HL-60 (cell line): ENCODE results near the gene DNAJC25.

Experiments used
- DNase-seq, 2 experiments: peaks; one replicate each; pipeline ENCODE4 v3.0.0-alpha.2; 2010 to 2020; ENCODE audit warnings: low read depth in 1 of 2, low spot score in 1 of 2
- H3K27ac ChIP-seq: fragments of 250-450 bp; sonication (Bioruptor Pico); replicated peaks from 2 replicates; pipeline ENCODE4 v1.5.1; 2020; ENCODE audit warnings: mild to moderate bottlenecking, moderate library complexity
- H3K27me3 ChIP-seq: fragments of 250-450 bp; sonication (Bioruptor Pico); 2 replicates; pipeline ENCODE4 v1.5.1; 2021; ENCODE audit warnings: mild to moderate bottlenecking, moderate library complexity; ENCODE audit not compliant: insufficient read depth, poor library complexity, severe bottlenecking
- H3K4me3 ChIP-seq: replicated peaks from 2 replicates; pipeline ENCODE4 v1.5.1; 2011; ENCODE audit warnings: mild to moderate bottlenecking, control low read depth, low read length; ENCODE audit not compliant: insufficient read depth
- GABPA ChIP-seq: IDR thresholded peaks from 2 replicates; pipeline ENCODE4 v1.6.1; 2012; ENCODE audit warnings: low read depth
- POLR2AphosphoS5 ChIP-seq: IDR thresholded peaks from 2 replicates; pipeline ENCODE4 v1.6.1; 2012; ENCODE audit warnings: low read depth
- SPI1 ChIP-seq: IDR thresholded peaks from 2 replicates; pipeline ENCODE4 v1.6.1; 2012; ENCODE audit warnings: low read depth, mild to moderate bottlenecking, borderline replicate concordance
- long read RNA-seq: library from polyadenylated mRNA; unstranded; transcript quantifications from one replicate; pipeline ENCODE4 v2.0.0, GENCODE V29; 2020
- TF ChIP-seq, protein P1 (sequence below): IDR thresholded peaks from one replicate; pipeline ENCODE4 v1.5.1; 2011; ENCODE audit warnings: low read length, control low read depth, inconsistent platforms; ENCODE audit not compliant: insufficient read depth
- TF ChIP-seq, protein P2 (sequence below): IDR thresholded peaks from 2 replicates; pipeline ENCODE4 v1.6.1; 2012; ENCODE audit warnings: low read depth; ENCODE audit not compliant: insufficient replicate concordance

Gene DNAJC25
- long read RNA-seq, partial matches to known transcripts = 1 of 3 reads
- long read RNA-seq, other reads (novel, unspliced or antisense) = 1 of 3 reads

DNA sequence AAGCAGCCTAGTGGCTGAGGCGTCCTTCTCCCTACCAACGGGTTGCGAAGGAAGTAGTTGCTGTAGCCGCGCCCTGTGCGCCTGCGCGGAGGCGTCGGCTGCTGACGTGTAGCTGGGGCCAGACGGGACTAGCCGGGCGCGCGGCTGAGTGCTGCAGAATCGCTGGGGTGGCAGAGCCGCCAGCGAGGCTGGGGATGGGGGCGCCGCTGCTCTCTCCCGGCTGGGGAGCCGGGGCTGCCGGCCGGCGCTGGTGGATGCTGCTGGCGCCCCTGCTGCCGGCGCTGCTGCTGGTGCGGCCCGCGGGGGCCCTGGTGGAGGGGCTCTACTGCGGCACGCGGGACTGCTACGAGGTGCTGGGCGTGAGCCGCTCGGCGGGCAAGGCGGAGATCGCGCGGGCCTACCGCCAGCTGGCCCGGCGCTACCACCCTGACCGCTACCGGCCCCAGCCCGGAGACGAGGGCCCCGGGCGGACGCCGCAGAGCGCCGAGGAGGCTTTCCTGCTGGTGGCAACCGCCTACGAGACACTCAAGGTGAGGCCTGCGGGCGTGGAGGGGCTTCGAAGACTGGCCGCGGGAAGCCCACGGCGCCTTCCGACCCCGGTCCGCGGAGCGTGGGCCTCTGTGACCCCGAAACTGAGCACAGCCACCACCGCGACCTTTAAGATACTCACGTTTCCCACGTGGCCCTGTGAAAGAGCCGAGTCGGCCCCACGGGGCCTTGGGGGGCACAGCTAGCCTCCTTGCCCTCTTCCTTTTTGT, at the start of gene DNAJC25:
Gene DNAJC25 (plus strand): TSS at position 121 of the 758 bp plus-strand sequence. CDS start 74 bp downstream, at position 195.
- Histone ChIP-seq H3K27me3 (no peaks in the 10 kb centered on the region), H3K27ac (peak within 1 kb of the TSS; percentile 80), H3K4me3 (peak within 1 kb of the TSS; percentile 81)
- peak; percentile 97 to 98 for DNase-seq
- TF ChIP-seq, protein P1, sequence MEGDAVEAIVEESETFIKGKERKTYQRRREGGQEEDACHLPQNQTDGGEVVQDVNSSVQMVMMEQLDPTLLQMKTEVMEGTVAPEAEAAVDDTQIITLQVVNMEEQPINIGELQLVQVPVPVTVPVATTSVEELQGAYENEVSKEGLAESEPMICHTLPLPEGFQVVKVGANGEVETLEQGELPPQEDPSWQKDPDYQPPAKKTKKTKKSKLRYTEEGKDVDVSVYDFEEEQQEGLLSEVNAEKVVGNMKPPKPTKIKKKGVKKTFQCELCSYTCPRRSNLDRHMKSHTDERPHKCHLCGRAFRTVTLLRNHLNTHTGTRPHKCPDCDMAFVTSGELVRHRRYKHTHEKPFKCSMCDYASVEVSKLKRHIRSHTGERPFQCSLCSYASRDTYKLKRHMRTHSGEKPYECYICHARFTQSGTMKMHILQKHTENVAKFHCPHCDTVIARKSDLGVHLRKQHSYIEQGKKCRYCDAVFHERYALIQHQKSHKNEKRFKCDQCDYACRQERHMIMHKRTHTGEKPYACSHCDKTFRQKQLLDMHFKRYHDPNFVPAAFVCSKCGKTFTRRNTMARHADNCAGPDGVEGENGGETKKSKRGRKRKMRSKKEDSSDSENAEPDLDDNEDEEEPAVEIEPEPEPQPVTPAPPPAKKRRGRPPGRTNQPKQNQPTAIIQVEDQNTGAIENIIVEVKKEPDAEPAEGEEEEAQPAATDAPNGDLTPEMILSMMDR = no peak
- TF ChIP-seq, protein P2, sequence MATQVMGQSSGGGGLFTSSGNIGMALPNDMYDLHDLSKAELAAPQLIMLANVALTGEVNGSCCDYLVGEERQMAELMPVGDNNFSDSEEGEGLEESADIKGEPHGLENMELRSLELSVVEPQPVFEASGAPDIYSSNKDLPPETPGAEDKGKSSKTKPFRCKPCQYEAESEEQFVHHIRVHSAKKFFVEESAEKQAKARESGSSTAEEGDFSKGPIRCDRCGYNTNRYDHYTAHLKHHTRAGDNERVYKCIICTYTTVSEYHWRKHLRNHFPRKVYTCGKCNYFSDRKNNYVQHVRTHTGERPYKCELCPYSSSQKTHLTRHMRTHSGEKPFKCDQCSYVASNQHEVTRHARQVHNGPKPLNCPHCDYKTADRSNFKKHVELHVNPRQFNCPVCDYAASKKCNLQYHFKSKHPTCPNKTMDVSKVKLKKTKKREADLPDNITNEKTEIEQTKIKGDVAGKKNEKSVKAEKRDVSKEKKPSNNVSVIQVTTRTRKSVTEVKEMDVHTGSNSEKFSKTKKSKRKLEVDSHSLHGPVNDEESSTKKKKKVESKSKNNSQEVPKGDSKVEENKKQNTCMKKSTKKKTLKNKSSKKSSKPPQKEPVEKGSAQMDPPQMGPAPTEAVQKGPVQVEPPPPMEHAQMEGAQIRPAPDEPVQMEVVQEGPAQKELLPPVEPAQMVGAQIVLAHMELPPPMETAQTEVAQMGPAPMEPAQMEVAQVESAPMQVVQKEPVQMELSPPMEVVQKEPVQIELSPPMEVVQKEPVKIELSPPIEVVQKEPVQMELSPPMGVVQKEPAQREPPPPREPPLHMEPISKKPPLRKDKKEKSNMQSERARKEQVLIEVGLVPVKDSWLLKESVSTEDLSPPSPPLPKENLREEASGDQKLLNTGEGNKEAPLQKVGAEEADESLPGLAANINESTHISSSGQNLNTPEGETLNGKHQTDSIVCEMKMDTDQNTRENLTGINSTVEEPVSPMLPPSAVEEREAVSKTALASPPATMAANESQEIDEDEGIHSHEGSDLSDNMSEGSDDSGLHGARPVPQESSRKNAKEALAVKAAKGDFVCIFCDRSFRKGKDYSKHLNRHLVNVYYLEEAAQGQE = peak; percentile 61
- peak; percentile 94 for TF ChIP-seq POLR2AphosphoS5

DNA sequence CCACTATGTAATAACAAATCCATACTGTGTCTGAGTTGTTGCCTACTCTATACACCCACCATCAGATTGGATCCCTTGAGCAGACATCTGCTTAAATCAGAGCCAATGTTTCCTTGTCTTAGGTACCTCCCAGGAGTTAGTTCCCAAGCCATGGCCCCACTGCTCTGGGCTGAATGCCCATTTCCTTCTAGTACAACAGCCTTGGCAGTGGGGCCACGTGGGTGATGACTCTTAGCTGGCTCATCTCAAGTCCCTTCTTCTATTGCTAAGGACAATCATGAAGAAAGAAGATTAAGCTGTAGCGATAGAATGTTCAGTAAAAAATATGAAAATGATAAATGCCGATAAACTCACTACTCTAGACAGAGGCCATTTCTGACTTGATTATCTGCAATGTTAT, 48.2 kb upstream of the DNAJC25 start:
- Histone ChIP-seq H3K27me3 (no peaks in the 10 kb centered on the region), H3K4me3 (no peak overlapping the region), H3K27ac (no peak overlapping the region)
- DNase-seq = no peak
- TF ChIP-seq SPI1 = no peak
- TF ChIP-seq, protein P2 = no peak
- TF ChIP-seq GABPA = no peak
- TF ChIP-seq, protein P1 = no peak
- no peak for TF ChIP-seq POLR2AphosphoS5

DNA sequence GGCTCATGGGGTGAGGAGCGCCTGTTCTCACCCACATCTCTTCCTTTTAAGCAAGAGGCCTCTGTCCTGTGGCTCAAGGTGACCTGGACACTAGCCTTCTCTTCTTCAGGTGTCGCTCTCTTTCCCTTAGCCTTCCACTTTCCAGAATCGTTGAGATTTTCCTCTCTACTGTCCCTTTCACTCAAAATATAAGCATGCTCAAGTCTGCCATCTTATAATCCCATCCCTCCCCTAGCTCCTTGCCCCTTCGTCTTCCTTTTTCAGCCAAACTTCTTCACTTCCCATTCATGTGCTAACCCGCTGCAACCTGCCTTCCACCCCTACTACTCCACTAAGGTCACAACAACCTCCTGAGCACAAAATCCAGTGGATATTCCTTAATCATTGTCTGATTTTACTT, 44.8 kb upstream of the DNAJC25 start:
- Histone ChIP-seq H3K27ac (no peak overlapping the region), H3K27me3 (no peaks in the 10 kb centered on the region), H3K4me3 (no peak overlapping the region)
- no peak for TF ChIP-seq POLR2AphosphoS5
- TF ChIP-seq, protein P2 = no peak
- TF ChIP-seq GABPA = no peak
- no peak for DNase-seq
